Right kidney (tissue), 1 donor: Measurements from ENCODE around the gene SMIM26.

Experiments
- DNase-seq: peaks from one replicate; pipeline ENCODE4 v3.0.0-alpha.2; 2016

SMIM26 gene

DNA sequence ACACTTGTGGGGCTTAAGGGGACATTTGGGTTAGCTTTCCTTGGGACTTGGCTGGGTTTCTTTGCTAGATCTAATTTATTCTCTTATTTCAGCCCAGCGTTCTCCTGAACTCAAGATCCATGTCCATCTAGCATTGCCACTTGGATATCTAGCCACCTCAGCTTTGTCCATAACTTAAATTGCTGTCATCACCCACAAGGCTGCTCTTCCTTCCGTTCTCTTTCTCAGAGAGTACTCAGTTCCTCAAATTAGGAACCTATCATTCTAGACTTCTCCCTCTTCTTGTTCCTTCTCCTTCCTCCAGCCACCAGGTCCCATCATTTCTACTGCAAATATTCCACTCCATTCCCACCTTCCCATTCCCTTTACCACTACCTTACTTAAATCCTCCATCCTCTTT is 4.3 kb downstream of the SMIM26 start:
- no peak for DNase-seq

- no peak for DNase-seq
Measured at GRCh38 chr20:18577942-18578341, 10.7 kb downstream of the SMIM26 start.

DNA sequence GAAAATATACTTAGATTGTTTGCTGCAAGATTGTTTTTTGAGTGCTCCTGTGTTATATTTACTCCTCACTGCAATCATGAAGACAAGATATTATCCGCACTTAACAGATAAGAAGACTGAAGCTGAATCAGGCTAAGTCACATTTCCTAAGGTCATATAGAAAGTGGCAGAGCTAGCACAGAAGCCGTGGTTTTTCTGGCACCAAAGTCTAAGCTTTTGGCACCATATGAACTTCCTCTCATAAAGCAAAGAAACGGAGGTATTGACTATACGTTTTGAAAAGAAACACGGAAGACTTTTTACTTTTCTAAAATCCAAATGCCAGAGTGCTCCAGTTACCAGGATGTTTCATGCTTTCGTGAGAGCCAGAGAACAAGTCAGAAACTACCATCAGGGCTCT is 11.3 kb downstream of the SMIM26 start:
- DNase-seq = no peak

DNA sequence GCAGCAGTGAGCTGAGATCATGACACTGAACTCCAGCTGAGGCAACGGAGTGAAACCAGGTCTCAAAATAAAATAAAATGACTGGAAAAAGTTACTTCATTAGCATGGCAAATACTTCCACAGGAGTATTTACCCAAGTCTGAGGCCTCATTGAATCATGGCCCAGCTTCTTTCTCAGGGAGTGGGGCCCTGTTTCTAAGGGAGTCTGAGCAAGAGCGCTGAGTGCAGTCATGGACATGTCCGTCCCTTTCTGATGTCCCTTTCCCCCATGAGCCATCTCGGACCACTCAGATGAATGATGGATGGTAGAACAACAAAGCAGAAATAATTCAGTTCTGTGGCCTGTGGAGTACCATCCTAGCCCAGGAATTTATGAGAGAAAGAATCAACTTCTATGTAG is 12.8 kb downstream of the SMIM26 start:
- no peak for DNase-seq

- no peak for DNase-seq
Measured at GRCh38 chr20:18585134-18585533, 17.9 kb downstream of the SMIM26 start.

GRCh38 chr20:18587665-18588573 is 20.7 kb downstream of the SMIM26 start, which contains the start of gene DTD1:
TSS of gene DTD1 (plus strand) at chr20:18588054. CDS start at chr20:18588073, 19 bp downstream.
- peak; percentile 88 for DNase-seq

GRCh38 chr20:18588574-18588933 is 21.3 kb downstream of the SMIM26 start:
- DNase-seq = no peak

DNA sequence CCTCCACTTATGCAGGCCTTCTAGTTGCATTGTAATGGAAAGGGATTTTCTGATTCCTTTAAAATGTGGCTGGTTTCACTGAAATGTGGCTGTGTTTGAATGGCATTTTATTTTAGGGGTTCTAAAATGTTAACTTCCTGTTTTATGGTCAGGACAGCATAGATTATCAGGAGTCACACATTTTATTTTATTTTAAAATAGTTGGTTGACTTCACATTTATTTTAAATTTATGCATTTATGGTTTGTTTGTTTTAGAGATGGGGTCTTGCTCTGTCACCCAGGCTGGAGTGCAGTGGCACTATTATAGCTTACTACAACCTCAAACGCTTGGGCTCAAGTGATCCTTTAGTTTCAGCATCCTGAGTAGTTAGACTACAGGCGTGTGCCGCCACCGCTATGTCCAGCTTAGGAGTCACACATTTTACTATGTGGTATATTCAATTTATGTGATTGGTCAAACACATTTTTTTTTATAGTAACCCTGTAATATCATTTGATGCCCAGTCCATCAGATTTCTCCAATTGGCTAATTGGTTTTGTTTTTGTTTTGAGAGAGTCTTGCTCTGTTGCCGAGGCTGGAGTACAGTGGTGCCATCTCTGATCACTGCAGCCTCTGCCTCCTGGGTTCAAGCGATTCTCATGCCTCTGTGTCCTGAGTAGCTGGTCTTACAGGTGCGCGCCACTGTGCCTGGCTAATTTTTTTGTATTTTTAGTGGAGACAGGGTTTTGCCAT is 22.9 kb downstream of the SMIM26 start:
- DNase-seq = no peak

DNA sequence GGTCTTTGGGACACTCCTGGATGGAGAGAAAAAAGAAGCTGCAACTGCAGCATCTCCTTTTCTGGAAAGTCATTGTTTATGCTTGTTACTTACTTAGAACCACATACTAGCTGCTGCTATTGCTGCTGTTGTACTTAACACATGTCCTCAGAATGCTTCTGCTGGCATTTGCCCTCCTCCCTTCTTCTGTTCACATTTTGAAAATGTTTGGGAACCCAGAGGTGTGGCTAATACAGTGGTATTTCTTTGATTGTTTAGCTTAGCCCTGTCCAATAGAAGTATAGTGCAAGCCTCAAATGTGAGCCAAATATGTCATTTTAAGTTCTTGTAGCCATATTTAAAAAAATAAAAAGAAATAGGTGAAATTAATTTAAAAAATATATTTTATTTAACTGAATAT is 29.0 kb downstream of the SMIM26 start:
- no peak for DNase-seq

GRCh38 chr20:18609741-18610140 is 42.5 kb downstream of the SMIM26 start:
- DNase-seq = no peak

- no peak for DNase-seq
Measured at GRCh38 chr20:18611492-18611891, 44.3 kb downstream of the SMIM26 start.

DNA sequence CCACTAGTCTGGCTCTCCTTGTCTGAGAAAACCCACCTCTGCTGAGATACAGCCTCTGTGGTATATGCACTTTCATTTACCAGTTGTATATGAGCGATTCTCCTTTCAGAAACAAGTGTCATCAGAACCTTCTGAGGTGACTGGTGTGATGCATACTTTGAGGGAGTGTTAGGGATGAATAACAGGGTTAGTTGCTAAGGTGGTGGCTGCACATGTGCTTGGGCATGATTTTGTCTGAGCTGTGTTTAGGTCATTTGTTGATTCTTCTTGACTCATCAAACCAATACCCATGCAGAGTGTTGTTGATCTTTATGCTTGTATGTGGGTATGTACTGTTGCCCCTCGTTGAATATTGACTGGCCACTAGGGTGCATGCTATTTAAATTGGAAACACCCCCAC is 46.3 kb downstream of the SMIM26 start:
- no peak for DNase-seq

DNA sequence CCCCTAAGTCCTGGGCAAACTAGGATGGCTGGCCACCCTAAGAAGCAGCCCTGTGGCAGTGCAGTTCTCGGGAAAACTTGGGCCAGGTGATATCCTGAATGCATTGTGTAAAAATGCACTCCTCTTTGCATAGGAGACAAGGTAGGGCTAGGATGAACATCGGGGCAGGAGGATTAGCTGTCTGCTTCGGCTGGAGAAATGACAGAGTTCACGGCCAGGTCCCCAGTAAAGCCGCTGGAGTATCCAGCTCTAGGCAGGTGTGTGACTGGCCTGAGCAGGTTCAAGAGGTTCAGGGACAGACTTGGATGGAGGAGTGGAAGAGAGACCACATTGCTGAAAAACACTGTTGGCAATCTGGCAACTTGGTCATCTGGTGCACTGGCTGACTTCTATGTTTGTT is 47.0 kb downstream of the SMIM26 start:
- no peak for DNase-seq

DNA sequence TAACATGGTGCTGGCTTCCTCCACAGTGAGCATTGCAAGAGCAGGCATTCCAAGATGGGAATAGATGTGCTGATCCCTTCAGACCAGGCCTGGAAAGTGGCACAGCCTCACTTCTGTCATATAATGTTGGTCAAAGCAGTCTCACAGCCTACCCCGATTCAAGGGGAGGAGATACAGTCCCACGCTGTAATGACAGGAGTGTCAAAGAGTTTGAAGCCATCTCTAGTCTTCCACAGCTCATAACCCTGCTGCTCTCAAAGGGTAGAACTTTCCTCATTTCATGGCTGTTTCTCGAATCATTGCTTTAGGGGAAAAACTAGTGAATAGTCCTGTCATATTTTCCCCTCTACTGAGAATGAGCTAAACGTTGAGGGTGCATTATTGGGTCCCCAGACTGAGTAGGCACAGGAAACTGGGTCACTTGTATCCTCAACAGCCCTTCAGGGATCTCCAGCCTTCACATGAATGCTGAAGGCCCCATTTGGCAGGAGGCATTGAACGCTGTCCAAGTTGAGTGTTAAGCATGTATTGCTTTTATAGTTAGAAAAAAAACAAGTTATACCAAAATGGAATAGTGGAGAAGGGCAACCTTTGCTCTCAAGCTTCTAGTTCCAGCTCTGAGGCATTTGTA is 47.9 kb downstream of the SMIM26 start:
- no peak for DNase-seq
